Thoracic aorta (tissue), 2 donors: ENCODE data around the gene KLHL29. TPM values are rescaled to one million over a fixed set of nuclear protein-coding genes. Genes with fewer than 3 reads are reported as not detected.

ENCODE experiments used
- ATAC-seq: fragments of 150-250 bp; one replicate; pipeline ENCODE4 v1.8.0; 2017; ENCODE audit warnings: low read depth; ENCODE audit not compliant: insufficient number of reproducible peaks, low FRiP score
- DNase-seq: peaks from one replicate; pipeline ENCODE4 v3.0.0-alpha.2; 2020; ENCODE audit warnings: low spot score
- H3K27ac ChIP-seq, 2 donors: fragments of 200-600 bp; sonication (generic); 1 replicate in 1 of 2; 2 replicates in 1 of 2; pipeline ENCODE4 v1.5.1; 2016; ENCODE audit warnings: mild to moderate bottlenecking in 2 of 2, moderate library complexity in 2 of 2
- H3K27me3 ChIP-seq: fragments of 200-600 bp; sonication (generic); replicated peaks from 2 replicates; pipeline ENCODE4 v1.6.0; 2016; ENCODE audit warnings: mild to moderate bottlenecking; ENCODE audit not compliant: insufficient read depth
- H3K36me3 ChIP-seq: fragments of 200-600 bp; sonication (generic); one replicate; pipeline ENCODE4 v1.5.1; 2016
- H3K4me1 ChIP-seq, 2 donors: fragments of 200-600 bp; sonication (generic); 1 replicate in 1 of 2; 2 replicates in 1 of 2; pipeline versions ENCODE4 v1.5.1 to v1.6.0; 2016; ENCODE audit warnings: low read depth in 2 of 2, mild to moderate bottlenecking in 1 of 2; ENCODE audit not compliant: control insufficient read depth in 1 of 2
- H3K4me3 ChIP-seq: fragments of 200-600 bp; sonication (generic); 2 replicates; pipeline ENCODE4 v1.5.1; 2016; ENCODE audit warnings: mild to moderate bottlenecking
- H3K9me3 ChIP-seq: fragments of 200-600 bp; sonication (generic); 2 replicates; pipeline ENCODE4 v1.5.1; 2016
- total RNA-seq, 2 donors: library from RNA; depleted of rRNA; stranded (reverse); fragments of >200 nt; gene quantifications; one replicate each; pipeline versions ENCODE4 v1.1.0 to v1.2.3, GENCODE V29; 2016
- TF ChIP-seq, protein P1 (sequence below): fragments of 200-600 bp; sonication (generic); IDR thresholded peaks from one replicate; pipeline ENCODE4 v1.5.1; 2019; ENCODE audit warnings: antibody characterized with exemption

Gene KLHL29
- total RNA-seq, 2 donors from 2014 or later: 18.5 to 24.4 TPM

DNA sequence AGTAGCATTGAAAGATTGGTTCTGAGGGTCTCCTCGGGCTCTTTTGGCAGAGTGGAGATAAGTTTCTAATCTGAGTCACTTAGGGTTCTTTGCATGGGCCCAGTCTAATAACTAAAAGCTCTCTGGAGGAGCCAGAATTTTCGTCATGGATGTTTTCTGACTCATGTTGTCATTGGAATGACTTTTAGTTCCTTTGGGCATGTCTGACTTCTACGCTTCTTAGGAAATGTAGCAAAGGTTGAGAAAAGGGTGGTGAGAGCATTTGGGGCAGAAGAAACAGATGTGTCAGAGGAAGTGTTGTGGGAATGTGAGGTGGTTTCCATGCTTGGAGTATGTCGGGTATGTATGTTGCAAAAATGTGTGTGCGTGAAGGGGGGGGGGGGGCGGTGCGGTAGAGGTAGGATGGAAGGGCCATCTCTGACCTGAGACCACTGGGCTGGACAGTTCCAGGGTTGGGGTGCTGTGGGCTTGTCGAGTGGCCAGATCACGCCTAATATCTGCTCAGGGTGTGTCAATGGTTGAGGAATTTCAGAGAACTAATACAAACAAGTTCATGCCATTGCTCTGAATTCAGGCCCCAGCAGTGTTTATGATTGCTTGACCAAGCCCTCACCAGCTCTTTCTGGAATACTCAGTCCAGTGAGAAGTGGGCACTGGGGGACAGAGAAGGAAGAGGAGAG, 26.9 kb downstream of the KLHL29 start:
- no peaks in the 10 kb centered on the region for H3K27me3 ChIP-seq
- H3K4me3 ChIP-seq: peak overlapping the region; percentile 3
- no peaks in the 10 kb centered on the region for H3K36me3 ChIP-seq
- H3K27ac ChIP-seq: peak overlapping the region; percentile 71 to 89
- H3K9me3 ChIP-seq: no peaks in the 10 kb centered on the region
- peaks cover 13 to 31% of the 10 kb centered on the region in 2 donors for H3K4me1 ChIP-seq
- TF ChIP-seq, protein P1, sequence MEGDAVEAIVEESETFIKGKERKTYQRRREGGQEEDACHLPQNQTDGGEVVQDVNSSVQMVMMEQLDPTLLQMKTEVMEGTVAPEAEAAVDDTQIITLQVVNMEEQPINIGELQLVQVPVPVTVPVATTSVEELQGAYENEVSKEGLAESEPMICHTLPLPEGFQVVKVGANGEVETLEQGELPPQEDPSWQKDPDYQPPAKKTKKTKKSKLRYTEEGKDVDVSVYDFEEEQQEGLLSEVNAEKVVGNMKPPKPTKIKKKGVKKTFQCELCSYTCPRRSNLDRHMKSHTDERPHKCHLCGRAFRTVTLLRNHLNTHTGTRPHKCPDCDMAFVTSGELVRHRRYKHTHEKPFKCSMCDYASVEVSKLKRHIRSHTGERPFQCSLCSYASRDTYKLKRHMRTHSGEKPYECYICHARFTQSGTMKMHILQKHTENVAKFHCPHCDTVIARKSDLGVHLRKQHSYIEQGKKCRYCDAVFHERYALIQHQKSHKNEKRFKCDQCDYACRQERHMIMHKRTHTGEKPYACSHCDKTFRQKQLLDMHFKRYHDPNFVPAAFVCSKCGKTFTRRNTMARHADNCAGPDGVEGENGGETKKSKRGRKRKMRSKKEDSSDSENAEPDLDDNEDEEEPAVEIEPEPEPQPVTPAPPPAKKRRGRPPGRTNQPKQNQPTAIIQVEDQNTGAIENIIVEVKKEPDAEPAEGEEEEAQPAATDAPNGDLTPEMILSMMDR: no peak
- ATAC-seq: peak; percentile 91
- DNase-seq: no peak

GRCh38 chr2:23412556-23413155, 27.7 kb downstream of the KLHL29 start:
- TF ChIP-seq, protein P1: no peak
- ATAC-seq (no peak), DNase-seq (no peak)
- Histone ChIP-seq H3K9me3 (no peaks in the 10 kb centered on the region), H3K36me3 (no peaks in the 10 kb centered on the region), H3K27ac (peak overlapping the region; percentile 71 to 89), H3K27me3 (no peaks in the 10 kb centered on the region), H3K4me3 (no peak overlapping the region), H3K4me1 (peaks cover 13 to 31% of the 10 kb centered on the region in 2 donors)

- H3K9me3 ChIP-seq: no peaks in the 10 kb centered on the region
- DNase-seq (no peak), ATAC-seq (no peak)
- TF ChIP-seq, protein P1: no peak
- H3K4me3 ChIP-seq: no peak overlapping the region
- no peaks in the 10 kb centered on the region for H3K36me3 ChIP-seq
- no peak overlapping the region for H3K27ac ChIP-seq
- H3K27me3 ChIP-seq: no peaks in the 10 kb centered on the region
- H3K4me1 ChIP-seq: peaks cover 13 to 31% of the 10 kb centered on the region in 2 donors
These were observed 28.7 kb downstream of the KLHL29 start for GRCh38 chr2:23413641-23414040.

- no peaks in the 10 kb centered on the region for H3K9me3 ChIP-seq
- no peak overlapping the region for H3K27ac ChIP-seq
- no peak overlapping the region for H3K4me3 ChIP-seq
These were observed 29.1 kb downstream of the KLHL29 start for GRCh38 chr2:23414106-23414505.

DNA sequence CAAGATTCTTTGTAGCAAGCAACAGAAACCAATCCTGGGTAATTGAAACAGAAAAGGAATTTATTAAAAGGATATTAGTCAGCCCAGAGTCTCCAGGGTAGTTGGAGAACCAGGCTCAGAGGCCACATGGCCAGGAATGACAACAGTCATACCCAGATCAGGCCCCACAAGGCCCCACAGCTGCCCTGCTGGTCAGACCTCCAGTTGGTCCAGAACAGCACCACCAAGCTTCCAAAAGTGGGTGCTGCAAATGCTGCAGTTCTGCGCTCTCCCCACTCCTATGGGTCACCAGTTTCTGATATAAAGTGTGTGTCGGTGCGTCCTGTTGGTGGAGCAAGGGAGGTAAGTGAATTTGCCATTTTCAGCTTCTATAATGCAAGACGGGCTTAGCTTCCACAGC, 29.9 kb downstream of the KLHL29 start:
- Histone ChIP-seq H3K9me3 (no peaks in the 10 kb centered on the region), H3K4me1 (peaks cover 13 to 31% of the 10 kb centered on the region in 2 donors)
- ATAC-seq: no peak

More at GRCh38 chr2:23414106-23414505, 29.1 kb downstream of the KLHL29 start:
- Histone ChIP-seq H3K36me3 (no peaks in the 10 kb centered on the region), H3K27me3 (no peaks in the 10 kb centered on the region), H3K4me1 (peaks cover 13 to 31% of the 10 kb centered on the region in 2 donors)
- no peak for ATAC-seq
- TF ChIP-seq, protein P1: no peak
- no peak for DNase-seq

More for the DNA sequence above, 29.9 kb downstream of the KLHL29 start:
- Histone ChIP-seq H3K4me3 (no peak overlapping the region), H3K27me3 (no peaks in the 10 kb centered on the region), H3K27ac (no peak overlapping the region), H3K36me3 (no peaks in the 10 kb centered on the region)
- no peak for DNase-seq
- TF ChIP-seq, protein P1: no peak
